Effector CD8-positive, alpha-beta T cell (primary cell): ENCODE results near the gene MGAT5B.
"Not testable (repeated sequence)": the region's sequence is repeated elsewhere in the genome, so short reads cannot be mapped to it uniquely, and the experiment has no call there.

ENCODE experiments used
- DNase-seq: peaks from one replicate; lab custom pipeline; 2025; lab: John Stamatoyannopoulos, UW

MGAT5B gene

DNA sequence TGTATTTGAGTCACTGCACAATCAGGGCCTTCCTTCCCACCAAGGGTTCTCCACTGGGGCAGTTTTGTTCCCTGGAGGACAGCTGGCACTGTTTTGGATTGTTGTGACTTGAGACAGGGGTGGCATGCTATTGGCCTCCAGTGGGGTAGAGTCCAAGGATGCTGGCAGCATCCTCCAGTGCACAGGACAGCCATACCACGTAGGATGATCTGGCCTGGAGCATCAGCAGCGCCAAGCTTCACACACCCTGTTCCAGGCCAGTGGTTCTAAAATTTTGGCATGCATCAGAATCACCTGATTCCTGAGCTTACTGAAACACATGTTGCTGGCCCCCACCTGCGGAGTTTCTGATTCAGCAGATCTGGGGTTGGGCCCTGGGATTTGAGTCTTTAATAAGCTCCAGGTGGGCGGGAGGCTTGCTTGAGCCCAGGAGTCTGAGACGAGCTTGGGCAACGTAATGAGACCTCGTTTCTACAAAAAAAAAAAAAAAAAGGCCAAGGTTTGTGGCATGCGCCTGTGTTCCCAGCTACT lies 83.2 kb downstream of the MGAT5B start:
- DNase-seq, result no peak

DNA sequence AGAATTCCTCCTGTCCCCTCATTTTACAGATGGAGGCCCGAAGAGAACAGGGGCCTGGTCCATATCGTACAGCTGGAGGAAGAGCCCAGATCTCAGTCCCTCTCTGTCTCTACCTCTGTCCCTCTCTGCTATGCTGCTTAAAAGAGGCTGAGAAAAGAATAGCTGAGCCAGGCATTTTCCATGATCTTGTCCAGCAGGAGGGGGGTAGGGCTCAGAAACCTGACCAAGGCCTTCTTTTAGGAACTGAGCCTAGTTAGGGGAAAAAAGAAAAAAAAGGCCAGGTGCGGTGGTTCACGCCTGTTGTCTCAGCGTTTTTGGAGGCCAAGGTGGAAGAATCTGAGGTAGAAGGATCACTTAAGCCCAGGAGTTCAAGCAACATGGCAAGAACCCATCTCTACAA lies 84.2 kb downstream of the MGAT5B start:
- no peak for DNase-seq

DNA sequence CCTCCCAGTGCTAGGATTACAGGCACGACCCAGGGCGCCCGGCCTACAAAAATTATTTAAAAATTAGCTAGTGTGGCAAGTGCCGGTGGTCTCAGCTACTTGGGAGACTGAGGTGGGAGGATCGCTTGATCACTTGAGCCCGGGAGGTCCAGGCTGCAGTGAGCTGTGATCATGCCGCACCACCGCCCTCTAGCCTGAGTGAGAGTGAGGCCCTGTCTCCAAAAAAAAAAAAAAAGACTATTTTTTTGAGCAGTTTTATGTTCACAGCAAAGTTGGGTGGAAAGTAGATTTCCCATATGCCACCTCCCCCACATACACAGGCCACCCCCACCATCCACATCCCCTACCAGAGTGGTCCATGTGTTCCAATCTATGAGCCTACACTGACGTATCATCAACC lies 84.9 kb downstream of the MGAT5B start:
- DNase-seq, result no peak

GRCh38 chr17:76953946-76954345 lies 85.7 kb downstream of the MGAT5B start:
- no peak for DNase-seq

GRCh38 chr17:76955191-76955590 lies 87.0 kb downstream of the MGAT5B start:
- DNase-seq, result no peak

GRCh38 chr17:76956846-76957540 lies 88.8 kb downstream of the MGAT5B start:
- no peak for DNase-seq

DNA sequence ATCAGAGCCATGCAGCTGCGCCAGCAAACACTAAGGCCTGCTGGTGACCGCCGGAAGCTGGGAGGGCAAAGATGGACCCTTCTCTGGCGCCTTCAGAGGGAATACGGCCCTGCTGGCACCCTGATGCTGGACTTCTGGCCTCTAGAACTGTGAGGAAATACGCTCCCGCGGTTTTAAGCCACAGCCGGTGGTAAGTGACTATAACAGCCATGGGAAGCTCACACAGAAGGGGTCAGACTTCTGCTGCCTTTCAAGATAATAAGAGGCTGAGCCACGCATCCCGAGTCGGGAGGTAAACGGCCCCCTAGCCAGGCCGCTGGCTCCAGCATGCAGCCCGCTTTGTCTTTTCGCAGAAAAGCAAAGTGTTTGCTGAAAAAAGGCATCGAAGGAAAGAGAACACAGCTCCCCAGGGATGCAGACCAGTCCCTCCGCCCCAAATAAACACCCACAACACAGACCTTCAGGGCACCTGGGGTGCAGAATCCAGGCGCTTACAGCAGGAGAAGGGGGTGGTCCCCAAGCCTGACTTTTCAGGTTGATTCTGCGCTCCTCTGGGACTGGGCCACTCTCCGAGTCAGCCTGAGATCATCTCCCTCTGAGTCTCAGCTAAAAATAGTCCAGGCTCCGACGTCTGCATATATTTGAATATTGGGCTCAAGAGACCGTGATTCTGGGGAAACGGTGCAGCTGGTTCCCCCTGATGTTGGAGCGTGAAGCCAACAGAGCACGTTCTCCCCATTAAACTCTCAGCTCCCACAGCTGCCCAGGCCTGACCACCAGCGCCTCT lies 89.7 kb downstream of the MGAT5B start:
- no peak for DNase-seq

- no peak for DNase-seq
Observed at GRCh38 chr17:76958974-76959373, 90.8 kb downstream of the MGAT5B start.

DNA sequence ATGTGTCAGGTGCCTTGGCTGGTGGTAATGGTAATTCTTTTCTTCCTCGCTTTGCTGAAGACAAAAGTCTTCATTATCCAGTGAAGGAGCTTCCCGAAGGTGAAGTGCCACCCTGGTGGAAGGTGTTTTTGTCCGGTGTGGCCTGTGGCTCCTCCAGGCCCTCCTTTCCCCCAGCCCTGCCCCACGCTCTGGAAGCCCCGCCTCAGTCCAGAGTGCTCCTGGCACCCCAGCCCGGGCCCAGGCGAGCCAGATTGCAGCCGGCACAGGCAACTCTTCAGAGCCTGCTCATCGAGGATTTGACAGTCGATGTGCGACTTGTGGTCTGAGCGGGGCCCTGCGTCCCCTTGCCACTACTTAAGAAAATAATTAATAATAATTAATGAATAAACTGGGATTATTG lies 93.7 kb downstream of the MGAT5B start:
- no peak for DNase-seq

DNA sequence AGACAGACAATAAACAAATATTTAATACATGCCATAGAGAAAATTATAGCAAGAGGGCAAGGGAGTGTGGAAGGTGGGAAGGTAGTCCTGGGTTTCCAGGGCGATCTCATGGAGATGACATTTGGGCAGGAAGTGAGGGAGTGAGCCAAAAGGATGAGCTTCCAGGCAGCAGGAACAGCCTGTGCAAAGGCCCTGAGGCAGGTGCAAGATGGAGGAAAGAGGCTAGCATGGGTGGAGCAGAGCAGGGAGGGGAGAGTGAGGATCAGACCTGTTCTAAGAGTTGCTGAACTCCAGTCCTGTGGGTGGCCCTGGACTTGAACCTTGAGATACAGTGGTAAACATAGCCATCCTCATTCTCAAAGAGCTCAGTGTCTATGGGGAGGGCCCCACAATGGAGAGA lies 94.7 kb downstream of the MGAT5B start:
- no peak for DNase-seq

DNA sequence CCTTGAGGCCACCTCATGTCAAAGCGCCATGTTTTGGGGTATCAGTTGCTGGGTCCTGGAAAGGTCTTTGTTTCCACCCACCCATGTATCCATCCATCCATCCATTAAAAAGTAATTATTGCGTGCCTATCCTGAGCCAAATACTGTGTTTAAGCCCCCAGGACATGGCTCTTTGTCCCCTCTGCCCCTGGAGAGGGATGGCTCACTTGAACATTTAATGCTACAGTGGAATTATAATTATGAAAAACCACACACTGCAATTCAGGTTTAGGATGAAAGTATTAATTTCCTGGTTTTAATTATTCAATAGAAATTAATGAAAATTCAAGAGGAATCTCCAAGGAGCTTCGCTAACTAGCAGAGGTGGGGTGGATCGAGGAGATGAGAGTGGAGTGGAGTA lies 97.8 kb downstream of the MGAT5B start:
- no peak for DNase-seq

GRCh38 chr17:76966486-76967181 lies 98.4 kb downstream of the MGAT5B start:
- DNase-seq, result no peak

DNA sequence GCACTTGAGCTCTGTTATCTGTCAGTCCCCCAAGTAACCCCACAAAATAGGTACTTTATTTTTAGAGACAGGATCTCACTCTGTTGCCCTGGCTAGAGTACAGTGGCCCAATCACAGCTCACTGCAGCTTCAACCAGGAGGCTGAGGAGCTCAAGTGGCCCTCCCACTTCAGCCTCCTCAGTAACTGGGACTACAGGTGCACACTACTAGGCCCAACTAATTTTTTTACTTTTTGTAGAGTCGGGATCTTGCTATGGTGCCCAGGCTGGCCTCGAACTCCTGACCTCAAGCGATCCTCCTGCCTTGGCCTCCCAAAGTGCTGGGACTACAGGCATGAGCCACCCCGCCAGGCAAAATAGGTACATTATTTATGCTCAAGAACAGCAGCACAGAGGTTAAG lies 99.6 kb downstream of the MGAT5B start:
- no peak for DNase-seq

GRCh38 chr17:76968707-76969597 lies 100.7 kb downstream of the MGAT5B start:
- peak; percentile 10 for DNase-seq

DNA sequence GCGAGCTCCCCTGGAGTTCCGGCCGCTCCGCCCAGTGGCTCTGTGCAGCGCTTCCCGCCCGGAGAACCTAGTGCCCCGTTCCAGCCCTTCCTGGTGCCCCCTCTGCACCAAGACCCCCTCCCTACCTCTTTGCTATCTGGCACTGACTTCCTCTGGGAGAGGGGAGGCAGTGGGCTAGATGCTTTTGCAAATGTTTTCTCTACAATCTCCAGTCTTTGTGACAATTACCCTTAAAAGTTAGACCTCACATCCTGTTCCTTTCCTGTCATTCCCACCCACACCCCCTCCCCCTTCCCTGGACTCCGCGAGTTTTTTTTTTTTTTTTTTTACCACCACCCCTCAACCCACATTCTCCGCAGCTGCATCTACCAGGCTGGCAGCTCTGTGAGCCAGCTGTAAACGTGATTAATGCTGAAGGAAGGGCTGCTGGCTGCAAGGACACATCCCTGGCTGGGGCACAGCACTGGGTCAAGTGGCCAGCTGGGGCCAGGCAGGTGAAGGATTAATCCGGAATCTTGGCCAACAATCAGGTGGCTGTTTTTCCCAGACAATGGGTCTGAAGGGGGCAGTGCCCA lies 101.5 kb downstream of the MGAT5B start:
- DNase-seq, result no peak

- not testable (repeated sequence) for DNase-seq
Observed at GRCh38 chr17:76970228-76970627, 102.0 kb downstream of the MGAT5B start.

GRCh38 chr17:76972046-76972641 lies 103.9 kb downstream of the MGAT5B start:
- DNase-seq, result no peak

DNA sequence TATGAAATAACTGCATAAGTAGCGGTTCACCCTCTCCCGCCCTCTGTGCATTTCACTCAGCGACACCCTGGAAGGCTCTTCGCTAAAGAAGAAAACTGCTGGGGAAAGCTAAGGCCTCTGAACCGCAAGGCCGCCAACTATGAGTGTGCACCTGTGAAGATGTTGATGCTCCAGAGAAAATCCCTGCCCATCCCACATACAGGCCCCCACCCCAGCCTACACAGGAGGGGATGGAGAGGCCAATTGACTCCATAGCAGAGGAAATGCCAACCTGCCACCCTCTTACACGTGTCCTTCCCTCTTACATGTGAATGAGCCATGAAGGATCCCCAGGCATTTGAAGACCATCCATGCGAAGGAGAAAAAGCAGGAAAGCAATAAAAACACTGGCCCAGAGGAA lies 104.8 kb downstream of the MGAT5B start:
- no peak for DNase-seq

DNA sequence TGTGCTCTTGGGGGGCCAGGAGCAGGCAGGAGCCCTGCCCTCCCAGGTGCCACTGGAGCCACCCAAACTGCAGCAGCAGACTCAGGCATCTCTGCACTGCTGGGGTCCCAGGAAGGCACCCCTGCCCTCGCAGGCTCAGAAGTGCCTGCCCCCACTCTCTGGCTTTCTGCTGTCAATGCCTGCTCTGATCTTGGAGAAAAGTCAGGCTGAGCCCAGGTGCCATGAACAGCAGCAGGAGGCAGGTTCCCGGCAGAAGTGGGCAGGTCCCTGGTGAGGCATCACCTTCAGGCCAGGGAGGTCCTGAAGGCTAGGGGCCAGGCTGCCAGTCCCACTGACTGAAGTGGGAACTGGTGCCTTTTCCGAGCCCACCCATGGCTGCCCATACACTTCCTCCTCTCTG lies 106.5 kb downstream of the MGAT5B start:
- no peak for DNase-seq

- DNase-seq, result not testable (repeated sequence)
Observed at GRCh38 chr17:76978050-76978449, 109.8 kb downstream of the MGAT5B start.
